Keratinocyte (primary cell): ENCODE data around the gene F8.

Source experiments
- EZH2 ChIP-seq: IDR thresholded peaks from one replicate; pipeline ENCODE4 v1.6.1; 2012; ENCODE audit warnings: inconsistent platforms, mild to moderate bottlenecking, low read length, moderate library complexity
- TF ChIP-seq, protein P1 (sequence below), 3 experiments: IDR thresholded peaks in 1 of 3; conservative IDR thresholded peaks in 1 of 3; optimal IDR thresholded peaks in 1 of 3; 2 replicates in 2 of 3; 3 replicates in 1 of 3; pipeline versions ENCODE3 to v1.5.1; 2011; ENCODE audit warnings: low read length in 3 of 3, mild to moderate bottlenecking in 3 of 3, moderate library complexity in 2 of 3, control low read depth in 1 of 3, inconsistent platforms in 1 of 3; ENCODE audit not compliant: insufficient read depth in 2 of 3; ENCODE audit errors: extremely low read depth in 1 of 3

- TF ChIP-seq, protein P1, sequence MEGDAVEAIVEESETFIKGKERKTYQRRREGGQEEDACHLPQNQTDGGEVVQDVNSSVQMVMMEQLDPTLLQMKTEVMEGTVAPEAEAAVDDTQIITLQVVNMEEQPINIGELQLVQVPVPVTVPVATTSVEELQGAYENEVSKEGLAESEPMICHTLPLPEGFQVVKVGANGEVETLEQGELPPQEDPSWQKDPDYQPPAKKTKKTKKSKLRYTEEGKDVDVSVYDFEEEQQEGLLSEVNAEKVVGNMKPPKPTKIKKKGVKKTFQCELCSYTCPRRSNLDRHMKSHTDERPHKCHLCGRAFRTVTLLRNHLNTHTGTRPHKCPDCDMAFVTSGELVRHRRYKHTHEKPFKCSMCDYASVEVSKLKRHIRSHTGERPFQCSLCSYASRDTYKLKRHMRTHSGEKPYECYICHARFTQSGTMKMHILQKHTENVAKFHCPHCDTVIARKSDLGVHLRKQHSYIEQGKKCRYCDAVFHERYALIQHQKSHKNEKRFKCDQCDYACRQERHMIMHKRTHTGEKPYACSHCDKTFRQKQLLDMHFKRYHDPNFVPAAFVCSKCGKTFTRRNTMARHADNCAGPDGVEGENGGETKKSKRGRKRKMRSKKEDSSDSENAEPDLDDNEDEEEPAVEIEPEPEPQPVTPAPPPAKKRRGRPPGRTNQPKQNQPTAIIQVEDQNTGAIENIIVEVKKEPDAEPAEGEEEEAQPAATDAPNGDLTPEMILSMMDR (optimal IDR thresholded peaks at IDR 0.05 in 1 of 3, IDR thresholded peaks at IDR 0.05 in 1 of 3, conservative IDR thresholded peaks at IDR 0.05 in 1 of 3; ENCODE audit: extremely low read depth in 1 of 3, insufficient read depth in 2 of 3, low read length in 3 of 3), result no peak
- TF ChIP-seq EZH2, result no peak
Measured at GRCh38 chrX:155035688-155036087, 13.2 kb upstream of the F8 start.
